ENCODE data around the gene PLD6. TPM values are rescaled to one million over a fixed set of nuclear protein-coding genes. Genes with fewer than 3 reads are reported as not detected.

PLD6 gene
- total RNA-seq, 2 donors from 2014 or later = 9.5 to 26.4 TPM

DNA sequence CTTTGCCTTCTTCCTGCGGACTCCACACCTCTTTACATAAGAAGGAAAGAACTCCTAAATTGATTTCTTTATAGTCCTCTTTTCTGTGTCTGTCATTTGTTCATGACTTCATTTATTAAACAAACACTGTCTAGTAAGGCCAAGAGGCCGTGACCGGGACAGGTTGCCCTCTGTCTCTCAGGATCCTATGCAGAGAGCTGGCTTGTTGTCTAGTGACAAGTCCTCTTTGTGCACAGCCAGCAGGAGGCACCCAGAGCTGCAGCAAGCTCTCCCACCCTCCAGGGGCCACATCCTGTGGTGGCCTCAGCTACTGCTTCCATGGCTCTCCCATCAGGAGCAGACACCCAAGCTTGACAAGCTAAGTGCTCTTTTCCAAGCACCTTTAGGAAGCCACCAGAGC lies 50.6 kb downstream of the PLD6 start:
- Histone ChIP-seq H3K27me3 (replicated peaks; ENCODE audit: insufficient read depth) (no peaks in the 10 kb centered on the region), H3K36me3 (peaks cover 0 to 26% of the 10 kb centered on the region in 2 donors), H3K4me3 (no peak overlapping the region), H3K9me3 (no peaks in the 10 kb centered on the region), H3K4me1 (replicated peaks) (no peaks in the 10 kb centered on the region), H3K27ac (no peak overlapping the region)
- no peak for DNase-seq (ENCODE audit: low spot score)
- intact Hi-C loops (cut with DNase I) = no loop called here
- 95% methylated on average over 3 of the region's 3 CpGs for WGBS
- TF ChIP-seq CTCF (IDR thresholded peaks at IDR 0.05) (no peak), POLR2AphosphoS5 (IDR thresholded peaks at IDR 0.05) (no peak), POLR2A (IDR thresholded peaks at IDR 0.05) (no peak)

DNA sequence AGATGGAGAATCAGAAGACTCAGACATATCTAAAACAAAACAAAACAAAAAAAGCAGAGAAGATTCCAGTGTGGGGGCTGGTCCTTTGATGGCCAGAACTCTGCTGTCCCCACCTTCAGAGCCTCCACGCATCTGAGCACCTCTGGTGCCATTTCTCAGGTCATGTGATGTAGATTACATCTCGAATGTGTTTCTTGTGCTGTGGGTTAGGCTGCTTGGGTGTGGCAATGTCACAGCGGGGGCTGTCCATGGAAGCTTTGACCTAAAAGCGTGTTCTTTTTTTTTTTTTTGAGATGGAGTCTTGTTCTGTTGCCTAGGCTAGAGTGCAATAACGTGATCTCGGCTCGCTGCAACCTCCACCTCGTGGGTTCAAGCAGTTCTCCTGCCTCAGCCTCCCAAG lies 51.2 kb downstream of the PLD6 start:
- TF ChIP-seq POLR2AphosphoS5 (IDR thresholded peaks at IDR 0.05) = no peak
- no peak for TF ChIP-seq CTCF (IDR thresholded peaks at IDR 0.05)
- no peak for TF ChIP-seq POLR2A (IDR thresholded peaks at IDR 0.05)
- no peak for DNase-seq (ENCODE audit: low spot score)
- H3K27ac ChIP-seq = no peak overlapping the region
- H3K4me3 ChIP-seq = no peak overlapping the region
- H3K27me3 ChIP-seq (replicated peaks; ENCODE audit: insufficient read depth) = no peaks in the 10 kb centered on the region
- 92% methylated on average over 8 of the region's 8 CpGs for WGBS
- no peaks in the 10 kb centered on the region for H3K4me1 ChIP-seq (replicated peaks)
- H3K9me3 ChIP-seq = no peaks in the 10 kb centered on the region
- H3K36me3 ChIP-seq = peaks cover 0 to 26% of the 10 kb centered on the region in 2 donors
- intact Hi-C loops (cut with DNase I) = loop anchor here (5.0 kb wide), 1 partner anchor 52 kb away; the partner anchor contains the start of gene PLD6

- H3K36me3 ChIP-seq = peaks cover 0 to 26% of the 10 kb centered on the region in 2 donors
- TF ChIP-seq POLR2A (IDR thresholded peaks at IDR 0.05) (no peak), POLR2AphosphoS5 (IDR thresholded peaks at IDR 0.05) (no peak), CTCF (IDR thresholded peaks at IDR 0.05) (no peak)
- 86% methylated on average over 5 of the region's 5 CpGs for WGBS
Observed at GRCh38 chr17:17154556-17154955, 51.6 kb downstream of the PLD6 start.

GRCh38 chr17:17153709-17154108 lies 52.4 kb downstream of the PLD6 start:
- no peaks in the 10 kb centered on the region for H3K9me3 ChIP-seq
- H3K27me3 ChIP-seq (replicated peaks; ENCODE audit: insufficient read depth) = no peaks in the 10 kb centered on the region
- H3K4me3 ChIP-seq = no peak overlapping the region
- TF ChIP-seq POLR2AphosphoS5 (IDR thresholded peaks at IDR 0.05) (no peak), CTCF (IDR thresholded peaks at IDR 0.05) (no peak)
- 74% methylated on average over 7 of the region's 7 CpGs for WGBS
- no peaks in the 10 kb centered on the region for H3K4me1 ChIP-seq (replicated peaks)
- no peak overlapping the region for H3K27ac ChIP-seq
- intact Hi-C loops (cut with DNase I) = loop anchor here (5.0 kb wide), 1 partner anchor 54 kb away; the partner anchor contains the start of gene PLD6
- no peak for DNase-seq (ENCODE audit: low spot score)
- peaks cover 0 to 26% of the 10 kb centered on the region in 2 donors for H3K36me3 ChIP-seq

More at GRCh38 chr17:17154556-17154955, 51.6 kb downstream of the PLD6 start:
- H3K27me3 ChIP-seq (replicated peaks; ENCODE audit: insufficient read depth) = no peaks in the 10 kb centered on the region
- intact Hi-C loops (cut with DNase I) = loop anchor here (5.0 kb wide), 1 partner anchor 53 kb away; the partner anchor contains the start of gene PLD6
- H3K27ac ChIP-seq = no peak overlapping the region
- no peak overlapping the region for H3K4me3 ChIP-seq
- H3K9me3 ChIP-seq = no peaks in the 10 kb centered on the region
- DNase-seq (ENCODE audit: low spot score) = no peak
- H3K4me1 ChIP-seq (replicated peaks) = no peaks in the 10 kb centered on the region

DNA sequence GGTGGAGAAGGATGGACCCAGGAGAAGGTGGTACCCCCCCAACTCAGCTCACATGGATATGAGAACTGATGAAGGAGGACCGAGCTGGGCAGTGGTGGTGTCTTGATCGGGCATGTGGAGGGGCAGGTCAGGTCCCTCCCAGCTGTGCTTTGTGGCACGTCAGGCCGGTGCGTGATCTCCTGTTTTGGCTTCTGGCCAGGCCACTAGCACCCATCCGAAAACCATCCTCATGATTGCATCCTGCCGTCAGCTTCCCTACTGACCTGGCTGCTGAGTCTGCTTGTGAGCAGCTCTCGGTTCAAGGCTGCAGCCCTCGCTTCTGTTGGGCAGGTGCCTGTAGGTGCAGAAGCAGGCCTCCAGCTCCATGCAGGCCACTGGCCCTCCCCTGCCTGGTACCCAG lies 53.1 kb downstream of the PLD6 start:
- TF ChIP-seq CTCF (IDR thresholded peaks at IDR 0.05) = no peak
- no peak for TF ChIP-seq POLR2AphosphoS5 (IDR thresholded peaks at IDR 0.05)
- no peak for TF ChIP-seq POLR2A (IDR thresholded peaks at IDR 0.05)
- H3K27me3 ChIP-seq (replicated peaks; ENCODE audit: insufficient read depth) = no peaks in the 10 kb centered on the region
- 72% methylated on average over 9 of the region's 9 CpGs for WGBS
- no peak for DNase-seq (ENCODE audit: low spot score)
- H3K36me3 ChIP-seq = peaks cover 0 to 26% of the 10 kb centered on the region in 2 donors
- intact Hi-C loops (cut with DNase I) = loop anchor here (5.0 kb wide), 1 partner anchor 54 kb away; the partner anchor contains the start of gene PLD6
- H3K9me3 ChIP-seq = no peaks in the 10 kb centered on the region
- H3K4me1 ChIP-seq (replicated peaks) = no peaks in the 10 kb centered on the region
- no peak overlapping the region for H3K27ac ChIP-seq
- no peak overlapping the region for H3K4me3 ChIP-seq

All from prostate gland (tissue), 2 donors.